OCI-LY1 (cell line): ENCODE data around the gene BMP8A.

Experiments
- CTCF ChIP-seq: fragments of 200-600 bp; sonication (generic), shearing (Covaris generic); IDR thresholded peaks from 2 replicates; pipeline ENCODE4 v1.5.1; 2017; ENCODE audit warnings: mild to moderate bottlenecking, antibody characterized with exemption, low read length, moderate library complexity, mixed read lengths
- EZH2 ChIP-seq: fragments of 200-600 bp; sonication (generic), shearing (Covaris generic); IDR thresholded peaks from 2 replicates; pipeline ENCODE4 v1.8.0; 2017; ENCODE audit warnings: borderline replicate concordance, mixed run types, mild to moderate bottlenecking, antibody characterized with exemption, low read length, moderate library complexity, mixed read lengths

GRCh38 chr1:39441797-39442196, 49.6 kb upstream of the BMP8A start:
- TF ChIP-seq CTCF (no peak), EZH2 (no peak)
